A549 (cell line): Measurements from ENCODE around the gene TGFB1. TPM values are rescaled to one million over a fixed set of nuclear protein-coding genes. Genes with fewer than 3 reads are reported as not detected.

Source experiments
- ATOH8 ChIP-seq: fragments of 250-450 bp; sonication (Bioruptor Pico); IDR thresholded peaks from 2 replicates; pipeline ENCODE4 v1.5.0; 2020; ENCODE audit warnings: low read depth, mild to moderate bottlenecking, moderate library complexity
- BHLHE40 ChIP-seq: IDR thresholded peaks from 2 replicates; pipeline ENCODE4 v1.6.1; 2012; ENCODE audit warnings: low read depth, low read length, inconsistent platforms
- CBX2 ChIP-seq: fragments of 200-600 bp; sonication (generic); IDR thresholded peaks from 2 replicates; pipeline ENCODE4 v1.6.1; 2016; ENCODE audit warnings: low read depth, mild to moderate bottlenecking, borderline replicate concordance
- CHD2 ChIP-seq: fragments of 150-350 bp; IDR thresholded peaks from 2 replicates; pipeline ENCODE4 v1.6.1; 2014; ENCODE audit warnings: low read length; ENCODE audit not compliant: partially characterized antibody
- CTCF ChIP-seq: fragments of >200 bp; sonication (Bioruptor Twin); formaldehyde crosslinking; IDR thresholded peaks from 3 replicates; pipeline ENCODE4 v1.5.1; 2016
- EHF ChIP-seq: fragments of 250-450 bp; sonication (Bioruptor Pico); IDR thresholded peaks from 2 replicates; pipeline ENCODE4 v1.5.0; 2020; ENCODE audit warnings: mild to moderate bottlenecking
- EHMT2 ChIP-seq: fragments of 200-600 bp; sonication (generic); IDR thresholded peaks from 2 replicates; pipeline ENCODE4 v1.6.1; 2016; ENCODE audit warnings: antibody characterized with exemption, low read depth, mild to moderate bottlenecking, moderate library complexity
- EP300 ChIP-seq, 2 experiments: fragments of >200 bp; sonication (Bioruptor Twin); formaldehyde crosslinking; IDR thresholded peaks; 2 replicates in 1 of 2; 3 replicates in 1 of 2; pipeline ENCODE4 v1.6.1; 2016 to 2017
- HEYL ChIP-seq: fragments of 250-450 bp; sonication (Bioruptor Pico); IDR thresholded peaks from 2 replicates; pipeline ENCODE4 v1.8.0; 2021; ENCODE audit warnings: mild to moderate bottlenecking, moderate library complexity
- HMGXB4 ChIP-seq: fragments of 250-450 bp; sonication (Bioruptor Pico); IDR thresholded peaks from 2 replicates; pipeline ENCODE4 v1.5.0; 2021; ENCODE audit warnings: mild to moderate bottlenecking, moderate library complexity, borderline replicate concordance
- HOXA7 ChIP-seq: fragments of 250-450 bp; sonication (Bioruptor Pico); IDR thresholded peaks from 2 replicates; pipeline ENCODE4 v1.5.0; 2020; ENCODE audit warnings: mild to moderate bottlenecking, moderate library complexity
- HOXB13 ChIP-seq: fragments of 250-450 bp; sonication (Bioruptor Pico); IDR thresholded peaks from 2 replicates; pipeline ENCODE4 v1.5.0; 2020; ENCODE audit warnings: low read depth, mild to moderate bottlenecking, moderate library complexity
- HOXB5 ChIP-seq: fragments of 250-450 bp; sonication (Bioruptor Pico); IDR thresholded peaks from 2 replicates; pipeline ENCODE4 v1.5.0; 2020; ENCODE audit warnings: mild to moderate bottlenecking, moderate library complexity
- JUNB ChIP-seq: fragments of >200 bp; sonication (Bioruptor Twin); formaldehyde crosslinking; IDR thresholded peaks from 2 replicates; pipeline ENCODE4 v1.6.1; 2016
- MAFK ChIP-seq: fragments of 450-650 bp; IDR thresholded peaks from 2 replicates; pipeline ENCODE4 v1.6.1; 2014; ENCODE audit not compliant: partially characterized antibody
- MAX ChIP-seq: IDR thresholded peaks from 2 replicates; pipeline ENCODE4 v1.6.1; 2012
- NFE2L2 ChIP-seq: fragments of 150-350 bp; conservative IDR thresholded peaks from 2 replicates; pipeline ENCODE4 v1.6.1; 2014; ENCODE audit warnings: low read length
- NPAS2 ChIP-seq: fragments of 250-450 bp; sonication (Bioruptor Pico); IDR thresholded peaks from 2 replicates; pipeline ENCODE4 v1.8.0; 2022; ENCODE audit warnings: mild to moderate bottlenecking, moderate library complexity, borderline replicate concordance
- PBX3 ChIP-seq: IDR thresholded peaks from 2 replicates; pipeline ENCODE4 v1.6.1; 2012
- POLR2A ChIP-seq: IDR thresholded peaks from 2 replicates; pipeline ENCODE4 v1.6.1; 2012; ENCODE audit warnings: mild to moderate bottlenecking, low read length
- POLR2AphosphoS2 ChIP-seq: conservative IDR thresholded peaks from 2 replicates; pipeline ENCODE4 v1.6.1; 2012; ENCODE audit warnings: low read length, improper control_type of control experiment, inconsistent platforms
- RAD21 ChIP-seq, 2 experiments: fragments of >200 bp in 1 of 2; sonication (Bioruptor Twin) in 1 of 2; formaldehyde crosslinking in 1 of 2; IDR thresholded peaks in 1 of 2; conservative IDR thresholded peaks in 1 of 2; 2 replicates in 1 of 2; 3 replicates in 1 of 2; pipeline ENCODE4 v1.6.1; 2012 to 2018; ENCODE audit warnings: inconsistent platforms in 1 of 2
- REST ChIP-seq: fragments of 200-600 bp; sonication (generic); IDR thresholded peaks from 2 replicates; pipeline ENCODE4 v1.6.1; 2016; ENCODE audit warnings: antibody characterized with exemption, mild to moderate bottlenecking, moderate library complexity
- RFX5 ChIP-seq: fragments of 450-650 bp; IDR thresholded peaks from 2 replicates; pipeline ENCODE4 v1.7.1; 2014; ENCODE audit warnings: antibody characterized with exemption, mild to moderate bottlenecking, moderate library complexity
- SMC3 ChIP-seq: fragments of >200 bp; sonication (Bioruptor Twin); formaldehyde crosslinking; IDR thresholded peaks from 3 replicates; pipeline ENCODE4 v1.6.1; 2018; ENCODE audit warnings: inconsistent platforms
- SREBF2 ChIP-seq: fragments of 450-650 bp; IDR thresholded peaks from 2 replicates; pipeline ENCODE4 v1.6.1; 2014; ENCODE audit warnings: mild to moderate bottlenecking, moderate library complexity
- TFCP2L1 ChIP-seq: fragments of 250-450 bp; sonication (Bioruptor Pico); IDR thresholded peaks from 2 replicates; pipeline ENCODE4 v1.5.0; 2021; ENCODE audit warnings: mild to moderate bottlenecking
- USF2 ChIP-seq: fragments of 450-650 bp; IDR thresholded peaks from 2 replicates; pipeline ENCODE4 v1.6.1; 2014; ENCODE audit warnings: antibody characterized with exemption
- ZC3H11A ChIP-seq: fragments of 450-650 bp; IDR thresholded peaks from 2 replicates; pipeline ENCODE4 v1.6.1; 2014; ENCODE audit warnings: antibody characterized with exemption, mild to moderate bottlenecking
- ZFP36 ChIP-seq: fragments of 450-650 bp; IDR thresholded peaks from 2 replicates; pipeline ENCODE4 v1.6.1; 2014; ENCODE audit warnings: borderline replicate concordance; ENCODE audit not compliant: partially characterized antibody
- ZSCAN20 ChIP-seq: fragments of 250-450 bp; sonication (Bioruptor Pico); IDR thresholded peaks from 2 replicates; pipeline ENCODE4 v1.8.0; 2022; ENCODE audit warnings: mild to moderate bottlenecking, moderate library complexity
- polyA plus RNA-seq, 4 experiments: library from polyadenylated mRNA; depleted of rRNA in 3 of 4; stranded (reverse); fragments of >200 nt; fragmentation: RNase III in 1 of 4; extraction: RNeasy Plus Mini Kit Qiagen cat#74134 plus additional on column Dnase treatment in 1 of 4; gene quantifications; 2 replicates in 3 of 4; 3 replicates in 1 of 4; pipeline ENCODE4 v1.2.3, GENCODE V29; 2011 to 2017

TGFB1 gene
- polyA plus RNA-seq, 2 of the 4 experiments (the other 2 are of a cell fraction) = 6.0 to 83.2 TPM

GRCh38 chr19:41364524-41365391, 11.0 kb upstream of the TGFB1 start (continued):
- 0 out of 2 replicates have a peak, but pooled peaks have one; percentile 48 for TF ChIP-seq ATOH8
- no peak for TF ChIP-seq MAFK
- 0 out of 2 replicates have a peak, but pooled peaks have one; percentile 1 for TF ChIP-seq POLR2A
- TF ChIP-seq MAX = no peak; the same call in 1 of the 2 replicates
- no peak for TF ChIP-seq CBX2
- 0 out of 2 replicates have a peak, but pooled peaks have one; percentile 61 for TF ChIP-seq EHMT2
- no peak for TF ChIP-seq RFX5
- no peak for TF ChIP-seq CTCF
- peak; percentile 46; the same call in 1 of the 2 replicates for TF ChIP-seq HMGXB4 (CRISPR knock-in tag)
- no peak for TF ChIP-seq NFE2L2
- no peak for TF ChIP-seq ZFP36
- no peak for TF ChIP-seq PBX3
- TF ChIP-seq POLR2AphosphoS2 = no peak
- no peak for TF ChIP-seq SREBF2
- TF ChIP-seq CHD2 = no peak
- TF ChIP-seq HOXB5 (CRISPR knock-in tag) = no peak
- no peak for TF ChIP-seq JUNB
- peak; percentile 68; the same call in 1 of the 2 replicates for TF ChIP-seq HOXB13 (CRISPR knock-in tag)
- no peak for TF ChIP-seq HOXA7 (CRISPR knock-in tag)
- no peak for TF ChIP-seq EP300 (IDR thresholded peaks at IDR 0.05)
- TF ChIP-seq ZSCAN20 (CRISPR knock-in tag) = no peak
- TF ChIP-seq ZC3H11A = no peak
- TF ChIP-seq REST = no peak
- TF ChIP-seq EHF = peak; percentile 60; the same call in 1 of the 2 replicates
- TF ChIP-seq SMC3 = no peak
- no peak for TF ChIP-seq TFCP2L1 (CRISPR knock-in tag)
- TF ChIP-seq NPAS2 (CRISPR knock-in tag) = no peak
- TF ChIP-seq BHLHE40 = no peak
- TF ChIP-seq HEYL (CRISPR knock-in tag) = no peak
- no peak for TF ChIP-seq USF2
- no peak for TF ChIP-seq RAD21 (conservative IDR thresholded peaks at IDR 0.05 in 1 of 2, IDR thresholded peaks at IDR 0.05 in 1 of 2)
